Mesenchymal stem cell (in vitro differentiated cells and primary cell): ENCODE data around the gene TUBA1A.
"Not testable (repeated sequence)": the region's sequence is repeated elsewhere in the genome, so short reads cannot be mapped to it uniquely, and the experiment has no call there.

Experiments used
- DNase-seq: peaks from one replicate; pipeline ENCODE4 v3.0.0-alpha.2; 2013
- H2AFZ ChIP-seq: one replicate; pipeline ENCODE4 v1.6.1; 2013; ENCODE audit warnings: low read depth, mild to moderate bottlenecking, control low read depth, inconsistent platforms, low read length, moderate library complexity
- H2AK5ac ChIP-seq: 2 replicates; pipeline ENCODE4 v1.6.1; 2013; ENCODE audit warnings: low read length, moderate library complexity, mild to moderate bottlenecking, inconsistent platforms; ENCODE audit not compliant: severe bottlenecking
- H2BK120ac ChIP-seq: one replicate; pipeline ENCODE4 v1.6.1; 2013; ENCODE audit warnings: low read depth, mild to moderate bottlenecking, inconsistent platforms, low read length, moderate library complexity
- H2BK12ac ChIP-seq, 2 experiments: one replicate each; pipeline ENCODE4 v1.6.1; 2013; ENCODE audit warnings: inconsistent platforms in 2 of 2, low read length in 2 of 2, mild to moderate bottlenecking in 2 of 2, moderate library complexity in 2 of 2, control low read depth in 1 of 2
- H2BK15ac ChIP-seq: one replicate; pipeline ENCODE4 v1.6.1; 2013; ENCODE audit warnings: mild to moderate bottlenecking, low read depth, inconsistent platforms; ENCODE audit not compliant: poor library complexity, severe bottlenecking
- H2BK5ac ChIP-seq: 2 replicates; pipeline ENCODE4 v1.6.1; 2013; ENCODE audit warnings: low read depth, mild to moderate bottlenecking, low read length, control low read depth, inconsistent platforms; ENCODE audit not compliant: poor library complexity, severe bottlenecking
- H3K14ac ChIP-seq, 2 experiments: one replicate each; pipeline ENCODE4 v1.6.1; 2013; ENCODE audit warnings: inconsistent platforms in 2 of 2, low read length in 2 of 2, control low read depth in 1 of 2, mild to moderate bottlenecking in 1 of 2, moderate library complexity in 1 of 2
- H3K18ac ChIP-seq, 2 experiments: one replicate each; pipeline ENCODE4 v1.6.1; 2013; ENCODE audit warnings: inconsistent platforms in 2 of 2, low read length in 2 of 2, control low read depth in 1 of 2, low read depth in 1 of 2, mild to moderate bottlenecking in 1 of 2
- H3K23ac ChIP-seq, 2 experiments: one replicate each; pipeline ENCODE4 v1.6.1; 2013; ENCODE audit warnings: inconsistent platforms in 2 of 2, low read length in 2 of 2, mild to moderate bottlenecking in 2 of 2, moderate library complexity in 2 of 2, control low read depth in 1 of 2
- H3K27ac ChIP-seq: 2 replicates; pipeline ENCODE4 v1.5.1; 2013; ENCODE audit warnings: mild to moderate bottlenecking, moderate library complexity, low read length, control low read depth, inconsistent platforms; ENCODE audit not compliant: poor library complexity, severe bottlenecking
- H3K27me3 ChIP-seq, 2 experiments: 2 replicates each; pipeline versions ENCODE4 v1.6.1 to v1.7.0; 2013; ENCODE audit warnings: low read length in 2 of 2, mild to moderate bottlenecking in 2 of 2, moderate library complexity in 2 of 2, control low read depth in 1 of 2, inconsistent platforms in 1 of 2; ENCODE audit not compliant: control insufficient read depth in 1 of 2, insufficient read depth in 1 of 2
- H3K36me3 ChIP-seq, 2 experiments: 2 replicates each; pipeline versions ENCODE4 v1.6.1 to v1.7.0; 2013; ENCODE audit warnings: low read length in 2 of 2, control low read depth in 1 of 2, inconsistent platforms in 1 of 2, low read depth in 1 of 2, mild to moderate bottlenecking in 1 of 2; ENCODE audit not compliant: insufficient read depth in 2 of 2, control insufficient read depth in 1 of 2
- H3K4ac ChIP-seq, 2 experiments: one replicate each; pipeline ENCODE4 v1.6.1; 2013; ENCODE audit warnings: inconsistent platforms in 2 of 2, low read length in 2 of 2, mild to moderate bottlenecking in 2 of 2, moderate library complexity in 2 of 2, control low read depth in 1 of 2, low read depth in 1 of 2
- H3K4me1 ChIP-seq: 2 replicates; pipeline ENCODE4 v1.6.1; 2013; ENCODE audit warnings: low read depth, low read length, control low read depth; ENCODE audit not compliant: control insufficient read depth, insufficient read depth
- H3K4me2 ChIP-seq: 2 replicates; pipeline ENCODE4 v1.6.1; 2013; ENCODE audit warnings: low read length, mild to moderate bottlenecking, inconsistent platforms; ENCODE audit not compliant: poor library complexity, severe bottlenecking
- H3K4me3 ChIP-seq, 2 experiments: 2 replicates each; pipeline versions ENCODE4 v1.5.1 to v1.7.0; 2013; ENCODE audit warnings: low read length in 2 of 2, mild to moderate bottlenecking in 2 of 2, control low read depth in 1 of 2, low read depth in 1 of 2; ENCODE audit not compliant: insufficient read depth in 1 of 2
- H3K79me1 ChIP-seq: replicated peaks from 2 replicates; pipeline ENCODE4 v1.6.1; 2013; ENCODE audit warnings: mild to moderate bottlenecking, control low read depth, low read length, inconsistent platforms; ENCODE audit not compliant: poor library complexity, severe bottlenecking
- H3K9ac ChIP-seq: 2 replicates; pipeline ENCODE4 v1.7.0; 2013; ENCODE audit warnings: mild to moderate bottlenecking, low read length, moderate library complexity
- H3K9me3 ChIP-seq: 2 replicates; pipeline ENCODE4 v1.7.0; 2013; ENCODE audit warnings: mild to moderate bottlenecking, low read length; ENCODE audit not compliant: control insufficient read depth
- H4K8ac ChIP-seq: one replicate; pipeline ENCODE4 v1.6.1; 2013; ENCODE audit warnings: inconsistent platforms, mild to moderate bottlenecking, low read length, moderate library complexity
- H4K91ac ChIP-seq: one replicate; pipeline ENCODE4 v1.6.1; 2013; ENCODE audit warnings: mild to moderate bottlenecking, low read length, inconsistent platforms
- WGBS: methylation state at CpG from one replicate; pipeline ENCODE4 v1.1.7; 2013; ENCODE audit warnings: mixed read lengths; 5-methylcytosine and 5-hydroxymethylcytosine counted together

TUBA1A gene

DNA sequence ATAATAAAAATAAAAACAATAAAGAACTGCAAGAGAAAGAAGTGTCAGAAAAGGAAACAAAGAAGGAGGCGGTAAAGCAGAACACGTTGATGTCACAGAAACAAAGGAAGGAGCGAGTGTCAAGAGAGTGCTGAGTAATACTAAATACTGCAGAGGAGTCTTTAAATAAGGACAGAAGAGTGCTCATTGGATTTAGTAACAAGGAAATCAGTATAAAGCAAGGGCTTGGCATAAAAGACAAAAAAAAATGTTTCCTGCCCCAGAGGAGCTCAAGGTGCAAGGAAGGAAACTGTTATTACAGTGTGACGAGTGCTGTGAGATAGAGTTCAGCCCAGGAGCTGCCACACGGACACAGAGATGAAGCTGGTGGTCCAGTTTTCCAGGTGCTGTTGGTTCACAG lies 8.4 kb upstream of the TUBA1A start:
- H3K9me3 ChIP-seq, result no peaks in the 10 kb centered on the region
- H3K4me3 ChIP-seq, result no peak overlapping the region
- no peak overlapping the region for H2BK5ac ChIP-seq
- no peaks in the 10 kb centered on the region for H3K79me1 ChIP-seq
- H3K36me3 ChIP-seq, result no peaks in the 10 kb centered on the region
- H3K4me1 ChIP-seq, result peaks cover 4% of the 10 kb centered on the region
- no peaks in the 10 kb centered on the region for H3K27me3 ChIP-seq
- H2AK5ac ChIP-seq, result no peak overlapping the region
- no peak overlapping the region for H4K91ac ChIP-seq
- no peak overlapping the region for H2BK12ac ChIP-seq
- no peak overlapping the region for H4K8ac ChIP-seq
- no peak overlapping the region for H3K4ac ChIP-seq
- H2AFZ ChIP-seq, result no peak overlapping the region
- H3K14ac ChIP-seq, result no peak overlapping the region
- no peak overlapping the region for H3K4me2 ChIP-seq
- H3K9ac ChIP-seq, result no peak overlapping the region
- H3K27ac ChIP-seq, result no peak overlapping the region
- WGBS, result 90% methylated on average over 5 of the region's 5 CpGs
- no peak overlapping the region for H3K18ac ChIP-seq
- H2BK120ac ChIP-seq, result no peak overlapping the region
- no peak for DNase-seq
- no peak overlapping the region for H2BK15ac ChIP-seq
- no peak overlapping the region for H3K23ac ChIP-seq

DNA sequence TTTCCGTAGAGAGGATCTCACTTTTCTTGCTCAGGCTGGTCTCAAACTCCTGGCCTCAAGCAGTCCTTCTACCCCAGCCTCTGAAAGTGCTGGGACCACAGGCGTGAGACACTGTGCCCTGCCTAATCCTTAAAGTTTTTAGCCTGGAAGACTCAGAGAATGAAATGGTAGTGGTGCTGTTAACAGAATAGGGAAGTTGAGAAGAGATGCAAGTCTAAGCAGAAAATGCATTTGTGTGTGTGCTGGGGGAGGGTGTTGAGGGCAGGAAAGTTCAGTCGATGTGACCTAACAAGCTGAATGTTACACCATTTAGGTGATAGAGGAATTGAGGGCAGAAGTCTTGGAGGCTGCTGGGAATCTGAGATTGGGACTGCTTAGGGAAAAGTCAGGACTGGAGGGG lies 6.9 kb upstream of the TUBA1A start:
- Histone ChIP-seq H3K23ac (no peak overlapping the region), H3K9me3 (no peaks in the 10 kb centered on the region), H3K18ac (no peak overlapping the region), H2BK120ac (no peak overlapping the region), H3K4me1 (peaks cover 4% of the 10 kb centered on the region), H3K4me2 (no peak overlapping the region), H3K79me1 (no peaks in the 10 kb centered on the region), H2AK5ac (no peak overlapping the region), H3K4me3 (no peak overlapping the region), H4K91ac (no peak overlapping the region), H3K27me3 (no peaks in the 10 kb centered on the region), H3K14ac (no peak overlapping the region), H3K4ac (no peak overlapping the region), H2BK15ac (no peak overlapping the region), H2BK5ac (no peak overlapping the region), H2BK12ac (no peak overlapping the region), H3K36me3 (no peaks in the 10 kb centered on the region), H3K27ac (no peak overlapping the region), H3K9ac (no peak overlapping the region), H4K8ac (no peak overlapping the region), H2AFZ (no peak overlapping the region)
- no peak for DNase-seq
- WGBS, result 88% methylated on average over 3 of the region's 3 CpGs

DNA sequence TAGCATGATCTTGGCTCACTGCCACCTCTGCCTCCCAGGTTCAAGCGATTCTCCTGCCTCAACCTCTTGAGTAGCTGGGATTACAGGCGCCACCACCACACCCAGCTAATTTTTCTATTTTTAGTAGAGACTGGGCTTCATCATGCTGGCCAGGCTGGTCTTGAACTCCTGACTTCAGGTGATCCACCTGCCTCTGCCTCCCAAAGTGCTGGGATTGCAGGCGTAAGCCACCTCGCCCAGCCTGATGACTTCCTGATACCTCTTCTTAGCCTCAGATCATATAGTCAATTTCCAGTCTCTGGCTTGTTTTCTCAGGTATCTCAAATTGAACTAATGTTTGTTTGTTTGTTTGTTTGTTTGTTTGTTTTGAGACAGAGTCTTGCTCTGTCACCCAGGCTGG lies 4.9 kb upstream of the TUBA1A start:
- not testable (repeated sequence) for H2AFZ ChIP-seq, H3K4me3 ChIP-seq, H3K18ac ChIP-seq, H3K23ac ChIP-seq, H3K9ac ChIP-seq, H2BK12ac ChIP-seq, H3K4me1 ChIP-seq, H2BK5ac ChIP-seq, H2BK120ac ChIP-seq, H4K8ac ChIP-seq, H3K4me2 ChIP-seq, H3K36me3 ChIP-seq, H3K27me3 ChIP-seq, H3K9me3 ChIP-seq, H3K14ac ChIP-seq, H3K79me1 ChIP-seq, H3K27ac ChIP-seq, H3K4ac ChIP-seq, H2BK15ac ChIP-seq, H4K91ac ChIP-seq, H2AK5ac ChIP-seq, DNase-seq
- WGBS, result 94% methylated on average over 2 of the region's 4 CpGs

DNA sequence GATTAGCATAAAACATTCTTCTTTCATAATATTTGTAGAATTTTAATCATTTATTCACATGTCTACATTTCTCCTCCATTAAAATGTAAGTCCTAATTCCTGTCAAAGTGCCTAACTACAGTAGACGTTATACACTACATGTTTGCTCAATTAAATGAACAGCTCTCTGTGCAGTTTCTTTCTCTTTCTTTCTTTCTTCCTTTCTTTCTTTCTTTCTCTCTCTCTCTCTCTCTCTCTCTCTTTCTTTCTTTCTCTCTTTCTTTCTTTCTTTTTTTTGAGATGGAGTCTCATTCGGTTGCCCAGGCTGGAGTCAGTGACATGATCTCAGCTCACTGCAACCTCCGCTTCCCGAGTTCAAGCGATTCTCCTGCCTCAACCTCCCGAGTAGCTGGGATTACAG lies 2.6 kb upstream of the TUBA1A start:
- H3K36me3 ChIP-seq, DNase-seq, H3K23ac ChIP-seq, H4K8ac ChIP-seq, H3K18ac ChIP-seq, H3K27me3 ChIP-seq, H3K9me3 ChIP-seq, H3K14ac ChIP-seq, H2BK12ac ChIP-seq, H2AFZ ChIP-seq, H2BK15ac ChIP-seq, H3K79me1 ChIP-seq, H3K9ac ChIP-seq, H3K4me2 ChIP-seq, H3K4ac ChIP-seq, H3K27ac ChIP-seq, H4K91ac ChIP-seq, H3K4me1 ChIP-seq, H2AK5ac ChIP-seq, H2BK120ac ChIP-seq, H2BK5ac ChIP-seq, H3K4me3 ChIP-seq: not testable (repeated sequence)
- WGBS, result over 99% methylated on average over 6 of the region's 6 CpGs
